ENCODE data around the gene ATPAF1.

ATPAF1 gene

GRCh38 chr1:46622344-46622743 lies 45.8 kb downstream of the ATPAF1 start:
- H3K36me3 ChIP-seq = no peaks in the 10 kb centered on the region
- H3K27ac ChIP-seq = no peak overlapping the region
- H3K4me3 ChIP-seq (ENCODE audit: low read depth in 1 of 2, low read length in 1 of 2) = no peak overlapping the region
- no peak for TF ChIP-seq CTCF (IDR thresholded peaks at IDR 0.05)
- H3K9me3 ChIP-seq = no peaks in the 10 kb centered on the region
- no peaks in the 10 kb centered on the region for H3K4me1 ChIP-seq (ENCODE audit: control insufficient read depth in 1 of 2, insufficient read depth in 1 of 2, low read depth in 1 of 2, low read length in 1 of 2)
- no peaks in the 10 kb centered on the region for H3K27me3 ChIP-seq

DNA sequence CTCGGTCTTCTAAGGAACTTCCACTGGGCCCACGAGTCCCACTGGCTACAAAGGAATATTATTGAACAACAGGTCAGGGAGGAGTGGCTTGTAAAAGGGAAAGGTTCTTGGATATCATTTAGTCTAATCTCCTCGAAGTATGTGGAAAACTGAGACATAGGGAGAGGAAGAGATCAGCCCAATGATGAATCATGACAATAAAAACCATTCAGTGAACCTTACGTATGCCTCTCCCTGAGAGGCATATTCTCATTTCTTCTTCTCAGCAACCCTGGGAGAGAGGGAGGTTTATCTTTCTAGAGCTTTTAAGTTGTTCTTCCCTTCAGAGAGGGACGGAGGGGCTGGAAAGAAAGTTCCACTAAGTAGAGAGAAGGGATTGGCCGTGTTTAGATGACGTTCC lies 46.2 kb downstream of the ATPAF1 start:
- H3K4me1 ChIP-seq (ENCODE audit: control insufficient read depth in 1 of 2, insufficient read depth in 1 of 2, low read depth in 1 of 2, low read length in 1 of 2) = peaks cover 4% of the 10 kb centered on the region in 2 experiments
- H3K27me3 ChIP-seq = no peaks in the 10 kb centered on the region
- no peak overlapping the region for H3K27ac ChIP-seq
- no peaks in the 10 kb centered on the region for H3K36me3 ChIP-seq
- H3K4me3 ChIP-seq (ENCODE audit: low read depth in 1 of 2, low read length in 1 of 2) = no peak overlapping the region
- TF ChIP-seq CTCF (IDR thresholded peaks at IDR 0.05) = no peak
- no peaks in the 10 kb centered on the region for H3K9me3 ChIP-seq

- no peak for TF ChIP-seq CTCF (IDR thresholded peaks at IDR 0.05)
- Histone ChIP-seq H3K4me1 (ENCODE audit: control insufficient read depth in 1 of 2, insufficient read depth in 1 of 2, low read depth in 1 of 2, low read length in 1 of 2) (peaks cover 19 to 21% of the 10 kb centered on the region in 2 experiments), H3K36me3 (no peaks in the 10 kb centered on the region), H3K27ac (no peak overlapping the region), H3K27me3 (no peaks in the 10 kb centered on the region), H3K9me3 (no peaks in the 10 kb centered on the region), H3K4me3 (ENCODE audit: low read depth in 1 of 2, low read length in 1 of 2) (no peak overlapping the region)
Measured at GRCh38 chr1:46619656-46620258, 48.4 kb downstream of the ATPAF1 start.

DNA sequence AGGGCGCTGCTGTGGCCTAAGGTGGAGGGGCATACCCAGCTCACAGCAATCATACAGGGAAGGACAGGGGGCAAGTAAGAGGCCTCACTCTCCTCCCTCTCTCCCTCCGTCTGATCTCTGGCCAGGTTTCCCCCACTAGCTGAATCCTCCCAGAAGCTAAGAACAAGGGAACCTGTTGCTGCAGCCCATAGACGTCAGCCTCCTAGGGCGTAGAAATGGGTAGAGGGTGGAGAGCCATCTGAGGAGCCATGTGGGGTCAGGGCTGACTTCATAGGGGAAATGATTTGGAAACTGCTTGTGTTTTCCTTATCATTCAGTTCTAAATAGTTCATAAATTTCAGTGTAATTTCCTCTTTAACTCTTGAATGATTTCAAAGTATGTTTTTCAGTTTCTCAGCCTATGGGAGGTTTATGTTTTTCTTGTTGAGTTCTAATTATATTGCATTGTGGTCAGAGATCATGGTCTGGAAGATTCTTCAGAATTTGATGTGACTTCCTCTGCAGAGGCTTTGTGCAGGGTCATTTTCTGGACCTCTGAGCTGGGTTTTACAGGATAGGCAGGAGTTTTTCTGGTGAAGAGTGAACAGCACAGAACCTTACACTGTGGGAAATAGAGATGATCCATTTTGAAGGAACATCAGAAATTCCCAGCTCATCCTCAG lies 49.3 kb downstream of the ATPAF1 start:
- no peaks in the 10 kb centered on the region for H3K9me3 ChIP-seq
- TF ChIP-seq CTCF (IDR thresholded peaks at IDR 0.05) = no peak
- peaks cover 28% of the 10 kb centered on the region in 2 experiments for H3K4me1 ChIP-seq (ENCODE audit: control insufficient read depth in 1 of 2, insufficient read depth in 1 of 2, low read depth in 1 of 2, low read length in 1 of 2)
- H3K4me3 ChIP-seq (ENCODE audit: low read depth in 1 of 2, low read length in 1 of 2) = no peak overlapping the region
- H3K27me3 ChIP-seq = no peaks in the 10 kb centered on the region
- H3K27ac ChIP-seq = no peak overlapping the region
- H3K36me3 ChIP-seq = no peaks in the 10 kb centered on the region

DNA sequence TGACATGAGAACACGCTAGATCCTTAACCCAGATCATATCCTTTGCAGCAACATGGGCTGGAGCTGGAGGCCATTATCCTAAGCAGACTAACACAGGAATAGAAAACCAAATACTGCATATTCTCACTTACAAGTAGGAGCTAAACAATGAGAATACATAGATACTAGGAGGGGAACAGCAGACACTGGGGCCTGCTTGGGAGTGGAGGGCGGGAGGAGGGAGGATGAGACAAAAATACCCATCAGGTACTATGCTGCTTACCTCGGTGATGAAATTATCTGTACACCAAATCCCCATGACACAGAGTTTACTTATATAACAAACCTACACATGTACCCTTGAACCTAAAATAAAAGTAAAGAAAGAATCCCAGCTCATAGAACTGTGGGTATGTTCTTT lies 50.3 kb downstream of the ATPAF1 start:
- H3K9me3 ChIP-seq = no peaks in the 10 kb centered on the region
- H3K4me3 ChIP-seq (ENCODE audit: low read depth in 1 of 2, low read length in 1 of 2) = no peak overlapping the region
- no peak overlapping the region for H3K27ac ChIP-seq
- TF ChIP-seq CTCF (IDR thresholded peaks at IDR 0.05) = no peak
- H3K36me3 ChIP-seq = no peaks in the 10 kb centered on the region
- no peaks in the 10 kb centered on the region for H3K27me3 ChIP-seq
- H3K4me1 ChIP-seq (ENCODE audit: control insufficient read depth in 1 of 2, insufficient read depth in 1 of 2, low read depth in 1 of 2, low read length in 1 of 2) = peaks cover 35 to 38% of the 10 kb centered on the region in 2 experiments

Data from neutrophil (primary cell).